Spleen (tissue), 11 donors: ENCODE results near the gene IL13. TPM values are rescaled to one million over a fixed set of nuclear protein-coding genes. Genes with fewer than 3 reads are reported as not detected.

Experiments used
- DNase-seq: peaks from one replicate; pipeline ENCODE4 v3.0.0-alpha.2; 2020
- H3K27ac ChIP-seq, 8 donors: fragments of 200-600 bp; sonication (generic) in 7 of 8; 1 replicate in 4 of 8; 2 replicates in 4 of 8; pipeline versions ENCODE4 v1.5.0 to v1.8.0; 2016 to 2021; ENCODE audit warnings: inconsistent platforms in 4 of 8, mild to moderate bottlenecking in 4 of 8, moderate library complexity in 1 of 8
- H3K27me3 ChIP-seq, 7 donors: fragments of 200-600 bp; sonication (generic) in 6 of 7; replicated peaks in 1 of 7; 1 replicate in 4 of 7; 2 replicates in 3 of 7; pipeline versions ENCODE4 v1.5.0 to v1.8.0; 2016 to 2021; ENCODE audit warnings: inconsistent platforms in 3 of 7, mild to moderate bottlenecking in 1 of 7
- H3K36me3 ChIP-seq, 6 donors: fragments of 200-600 bp; sonication (generic) in 5 of 6; 1 replicate in 4 of 6; 2 replicates in 2 of 6; pipeline versions ENCODE4 v1.5.0 to v1.8.0; 2016 to 2021; ENCODE audit warnings: inconsistent platforms in 2 of 6
- H3K4me1 ChIP-seq, 6 donors: fragments of 200-600 bp; sonication (generic) in 5 of 6; 1 replicate in 3 of 6; 2 replicates in 3 of 6; pipeline versions ENCODE4 v1.5.0 to v1.8.0; 2016 to 2021; ENCODE audit warnings: inconsistent platforms in 3 of 6
- H3K4me3 ChIP-seq, 8 donors: fragments of 200-600 bp; sonication (generic) in 7 of 8; 1 replicate in 4 of 8; 2 replicates in 4 of 8; pipeline versions ENCODE4 v1.5.0 to v1.8.0; 2016 to 2021; ENCODE audit warnings: inconsistent platforms in 4 of 8, mild to moderate bottlenecking in 4 of 8, moderate library complexity in 2 of 8
- H3K9me3 ChIP-seq, 8 donors: fragments of 200-600 bp; sonication (generic) in 7 of 8; 1 replicate in 4 of 8; 2 replicates in 4 of 8; pipeline versions ENCODE4 v1.5.0 to v1.8.0; 2016 to 2021; ENCODE audit warnings: inconsistent platforms in 4 of 8
- POLR2A ChIP-seq, 3 donors: fragments of 450-650 bp; IDR thresholded peaks; one replicate each; pipeline ENCODE4 v1.5.1; 2017; ENCODE audit warnings: antibody characterized with exemption in 3 of 3, mild to moderate bottlenecking in 1 of 3
- POLR2AphosphoS5 ChIP-seq, 3 donors: sonication (generic); formaldehyde crosslinking; IDR thresholded peaks; one replicate each; pipeline ENCODE4 v1.5.1; 2017; ENCODE audit warnings: antibody characterized with exemption in 3 of 3
- WGBS, 5 donors: extraction: QIAGEN DNeasy Blood & Tissue Kit in 3 of 5; methylation state at CpG; one replicate each; pipeline versions ENCODE4 v1.1.5 to v1.1.7; 2013 to 2018; 5-methylcytosine and 5-hydroxymethylcytosine counted together
- intact Hi-C: fragments of 100-400 bp; cut with DNase I; formaldehyde crosslinking; loops from one replicate; pipeline ENCODE4 v1.15.0; 2023; ENCODE audit warnings: low total_unique reads
- polyA plus RNA-seq, 3 donors: library from polyadenylated mRNA; stranded (reverse); fragments of 200-250 nt; gene quantifications; one replicate each; pipeline ENCODE4 v1.2.1, GENCODE V29; 2013
- total RNA-seq, 7 donors: library from RNA; depleted of rRNA in 3 of 7; stranded (reverse); fragments of >200 nt in 3 of 7; fragmentation: NEBNext Ultra II Directional in 4 of 7; extraction: Animal tissue kit (Norgen Biotek cat#: 25700) in 4 of 7; gene quantifications; one replicate each; pipeline versions ENCODE4 v1.1.0 to v1.2.1, GENCODE V29; 2016 to 2021
- TF ChIP-seq, protein P1 (sequence below), 11 experiments: fragments of 200-600 bp in 7 of 11; fragments of 450-650 bp in 4 of 11; sonication (generic) in 4 of 11; IDR thresholded peaks in 8 of 11; conservative IDR thresholded peaks in 3 of 11; 1 replicate in 7 of 11; 2 replicates in 4 of 11; pipeline versions ENCODE4 v1.4.0 to v1.8.0; 2016 to 2021; ENCODE audit warnings: antibody characterized with exemption in 11 of 11, inconsistent platforms in 4 of 11, mild to moderate bottlenecking in 1 of 11
- donor health status: healthy with polysubstance abuse.
- donor health status: DM: no; HTN: no; CAD: no; lungs with moderate emphysema.
- donor health status: DM: no; HTN: no; CAD: no.
- donor health status: Bipolar disorder and iron deficiency.
- donor health status: healthy.
- donor health status: DM: no; HTN: no; CAD: no.
- donor health status: DM: yes; HTN: yes; CAD: no.

Gene IL13
- total and polyA plus RNA-seq, 10 donors = 0.06 to 0.07 TPM; not detected in 8

DNA sequence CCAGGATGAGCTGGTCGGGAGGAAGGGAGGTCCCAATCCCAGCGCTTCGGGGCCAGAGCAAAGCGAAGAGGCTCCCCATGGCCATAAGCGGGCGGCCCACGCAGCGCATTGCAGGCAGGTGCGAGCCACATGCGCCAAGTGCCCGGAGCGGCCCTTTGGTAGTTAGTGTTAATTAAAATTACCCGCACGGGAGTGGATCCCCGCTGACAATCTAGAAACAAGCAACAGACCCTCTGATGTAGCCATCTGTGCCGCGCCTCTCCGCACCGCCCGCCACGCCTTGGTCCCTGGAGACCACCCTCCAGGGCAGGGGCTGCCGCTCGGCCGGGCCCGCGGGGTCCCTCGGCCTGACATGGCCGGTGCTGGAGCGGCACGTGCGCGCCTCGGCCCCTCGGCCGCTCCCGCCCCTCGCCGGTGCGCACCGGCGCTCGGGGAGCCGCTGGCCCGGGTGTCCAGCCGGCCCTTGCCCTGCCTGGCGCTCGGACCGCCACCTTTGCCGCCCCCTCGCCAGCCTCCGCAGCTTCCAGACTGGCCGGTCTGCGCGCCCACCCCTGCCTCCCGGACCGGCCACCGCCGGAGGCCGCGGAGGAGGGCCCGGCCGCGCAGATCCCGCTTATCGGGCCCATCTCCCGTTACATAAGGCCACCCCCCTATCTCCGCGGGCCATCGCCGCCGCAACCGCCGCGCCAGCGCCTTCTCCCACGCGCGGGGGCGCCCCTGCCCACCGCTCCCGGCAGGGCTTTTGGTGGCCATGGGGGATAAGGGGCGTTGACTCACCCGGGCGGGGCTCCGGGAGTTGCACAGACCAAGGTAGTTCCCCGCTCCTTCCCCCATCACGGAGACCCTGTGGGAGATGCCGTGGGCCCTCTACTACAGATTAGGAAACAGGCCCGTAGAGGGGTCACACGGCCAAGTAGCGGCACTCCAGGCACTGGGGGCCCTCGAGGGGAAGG, 1.9 kb upstream of the IL13 start:
- H3K27ac ChIP-seq = no peak overlapping the region
- intact Hi-C loops = no loop called here
- WGBS, 5 donors = 6 to 22% (median 7%) methylated on average over 32 to 92 of the region's 92 CpGs
- H3K4me3 ChIP-seq = peak overlapping the region in 7 of 8 donors; percentile 20 to 66 (median 34)
- H3K36me3 ChIP-seq = no peaks in the 10 kb centered on the region
- no peaks in the 10 kb centered on the region for H3K9me3 ChIP-seq
- no peak for DNase-seq
- peaks cover 3 to 62% (median 32%) of the 10 kb centered on the region in 7 donors for H3K27me3 ChIP-seq
- TF ChIP-seq, protein P1, sequence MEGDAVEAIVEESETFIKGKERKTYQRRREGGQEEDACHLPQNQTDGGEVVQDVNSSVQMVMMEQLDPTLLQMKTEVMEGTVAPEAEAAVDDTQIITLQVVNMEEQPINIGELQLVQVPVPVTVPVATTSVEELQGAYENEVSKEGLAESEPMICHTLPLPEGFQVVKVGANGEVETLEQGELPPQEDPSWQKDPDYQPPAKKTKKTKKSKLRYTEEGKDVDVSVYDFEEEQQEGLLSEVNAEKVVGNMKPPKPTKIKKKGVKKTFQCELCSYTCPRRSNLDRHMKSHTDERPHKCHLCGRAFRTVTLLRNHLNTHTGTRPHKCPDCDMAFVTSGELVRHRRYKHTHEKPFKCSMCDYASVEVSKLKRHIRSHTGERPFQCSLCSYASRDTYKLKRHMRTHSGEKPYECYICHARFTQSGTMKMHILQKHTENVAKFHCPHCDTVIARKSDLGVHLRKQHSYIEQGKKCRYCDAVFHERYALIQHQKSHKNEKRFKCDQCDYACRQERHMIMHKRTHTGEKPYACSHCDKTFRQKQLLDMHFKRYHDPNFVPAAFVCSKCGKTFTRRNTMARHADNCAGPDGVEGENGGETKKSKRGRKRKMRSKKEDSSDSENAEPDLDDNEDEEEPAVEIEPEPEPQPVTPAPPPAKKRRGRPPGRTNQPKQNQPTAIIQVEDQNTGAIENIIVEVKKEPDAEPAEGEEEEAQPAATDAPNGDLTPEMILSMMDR (IDR thresholded peaks at IDR 0.05 in 8 of 11, conservative IDR thresholded peaks at IDR 0.05 in 3 of 11) = peak in 1 of 11 experiments; percentile 15
- TF ChIP-seq POLR2A (IDR thresholded peaks at IDR 0.05) (no peak), POLR2AphosphoS5 (IDR thresholded peaks at IDR 0.05) (peak in 1 of 3 donors; percentile 39)
- H3K4me1 ChIP-seq = peaks cover 7 to 18% (median 15%) of the 10 kb centered on the region in 6 donors

- TF ChIP-seq, protein P1 (IDR thresholded peaks at IDR 0.05 in 8 of 11, conservative IDR thresholded peaks at IDR 0.05 in 3 of 11) = no peak
- no peak for TF ChIP-seq POLR2AphosphoS5 (IDR thresholded peaks at IDR 0.05)
- TF ChIP-seq POLR2A (IDR thresholded peaks at IDR 0.05) = no peak
- Histone ChIP-seq H3K9me3 (no peaks in the 10 kb centered on the region), H3K4me1 (peaks cover 7 to 18% (median 15%) of the 10 kb centered on the region in 6 donors), H3K4me3 (peak overlapping the region in 4 of 8 donors; percentile 32 to 66 (median 38)), H3K27me3 (peaks cover 3 to 62% (median 32%) of the 10 kb centered on the region in 7 donors), H3K27ac (no peak overlapping the region), H3K36me3 (no peaks in the 10 kb centered on the region)
- intact Hi-C loops = no loop called here
- DNase-seq = no peak
- WGBS, 5 donors = 38 to 72% (median 43%) methylated on average over 12 of the region's 12 CpGs
Measured at GRCh38 chr5:132656774-132657355, 1.1 kb upstream of the IL13 start.

GRCh38 chr5:132658381-132659302, 669 bp downstream of the IL13 start:
- TF ChIP-seq POLR2AphosphoS5 (IDR thresholded peaks at IDR 0.05) (no peak), POLR2A (IDR thresholded peaks at IDR 0.05) (no peak)
- TF ChIP-seq, protein P1 (IDR thresholded peaks at IDR 0.05 in 8 of 11, conservative IDR thresholded peaks at IDR 0.05 in 3 of 11) = no peak
- intact Hi-C loops = no loop called here
- Histone ChIP-seq H3K4me1 (peaks cover 7 to 28% (median 19%) of the 10 kb centered on the region in 6 donors), H3K27ac (no peak overlapping the region), H3K4me3 (no peak overlapping the region), H3K9me3 (no peaks in the 10 kb centered on the region), H3K36me3 (no peaks in the 10 kb centered on the region), H3K27me3 (peaks cover 3 to 50% (median 32%) of the 10 kb centered on the region in 7 donors)
- WGBS, 5 donors = 86 to 94% (median 90%) methylated on average over 9 of the region's 9 CpGs
- no peak for DNase-seq
